ENCODE measurements around the gene PSME1.

The PSME1 gene

DNA sequence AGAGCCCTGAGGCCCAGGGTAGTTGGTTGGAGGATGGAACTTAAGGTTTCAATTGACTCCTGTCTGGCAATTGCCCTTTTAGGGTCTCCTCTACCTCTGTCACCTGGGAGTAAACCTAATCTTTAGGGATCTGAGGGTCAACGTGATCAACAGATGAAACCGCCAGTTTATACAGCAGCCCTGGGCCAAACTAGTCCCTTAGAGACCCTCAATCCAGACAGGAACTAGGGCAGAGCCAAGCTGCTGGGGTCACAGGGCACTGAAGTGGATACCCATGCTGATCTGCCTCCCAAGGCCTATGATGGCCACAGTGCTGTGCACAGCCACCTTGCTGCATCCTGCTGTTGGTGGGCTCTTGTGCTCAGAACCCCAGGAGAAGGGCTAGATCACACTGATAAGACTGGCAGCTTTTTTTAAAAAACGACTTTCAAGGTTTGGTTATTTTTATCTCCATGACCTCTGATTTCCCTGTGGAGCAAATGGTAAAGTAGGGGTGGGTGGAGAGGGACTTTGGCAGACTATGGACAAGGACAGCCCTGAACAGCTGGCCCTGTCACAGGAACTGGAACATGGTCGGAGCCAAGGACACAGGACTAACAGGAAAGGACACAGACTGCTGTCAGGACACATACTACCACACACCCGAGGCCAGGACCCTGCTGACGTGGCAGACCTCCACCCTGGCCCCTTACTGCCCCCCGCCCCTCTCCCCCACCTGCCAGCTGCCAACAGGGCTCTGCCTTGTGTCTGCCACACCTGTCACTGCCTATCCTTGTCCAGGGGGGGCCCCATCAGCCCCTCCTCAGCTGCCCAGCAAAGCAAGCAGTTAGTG is 5.1 kb upstream of the PSME1 start:
- Histone ChIP-seq H4K20me1 (ENCODE audit: insufficient read depth, low read length) (no peaks in the 10 kb centered on the region), H2AFZ (ENCODE audit: low read length) (no peak overlapping the region), H3K79me2 (ENCODE audit: low read length) (no peaks in the 10 kb centered on the region), H3K9me3 (replicated peaks; ENCODE audit: insufficient read depth, low read length) (no peaks in the 10 kb centered on the region), H3K4me3 (ENCODE audit: low read length) (no peak overlapping the region), H3K27me3 (replicated peaks; ENCODE audit: insufficient read depth, low read length) (no peaks in the 10 kb centered on the region), H3K36me3 (replicated peaks; ENCODE audit: insufficient read depth, low read length) (no peaks in the 10 kb centered on the region), H3K9ac (ENCODE audit: low read length) (no peak overlapping the region), H3K4me1 (ENCODE audit: low read length) (no peaks in the 10 kb centered on the region), H3K9me2 (replicated peaks; ENCODE audit: insufficient read depth, low read length) (no peaks in the 10 kb centered on the region), H3K27ac (ENCODE audit: low read length) (no peak overlapping the region), H3F3A (ENCODE audit: insufficient read depth, low read length) (0 out of 2 replicates have a peak, but pooled peaks cover 2% of the 10 kb centered on the region), H3K4me2 (ENCODE audit: low read depth, low read length) (no peak overlapping the region)
- no peak for DNase-seq
- no peak for TF ChIP-seq EZH2 (optimal IDR thresholded peaks at IDR 0.05; ENCODE audit: low read depth, low read length)
- TF ChIP-seq EZH2phosphoT487 (IDR thresholded peaks at IDR 0.05; ENCODE audit: low read length): no peak
- TF ChIP-seq, protein P1, sequence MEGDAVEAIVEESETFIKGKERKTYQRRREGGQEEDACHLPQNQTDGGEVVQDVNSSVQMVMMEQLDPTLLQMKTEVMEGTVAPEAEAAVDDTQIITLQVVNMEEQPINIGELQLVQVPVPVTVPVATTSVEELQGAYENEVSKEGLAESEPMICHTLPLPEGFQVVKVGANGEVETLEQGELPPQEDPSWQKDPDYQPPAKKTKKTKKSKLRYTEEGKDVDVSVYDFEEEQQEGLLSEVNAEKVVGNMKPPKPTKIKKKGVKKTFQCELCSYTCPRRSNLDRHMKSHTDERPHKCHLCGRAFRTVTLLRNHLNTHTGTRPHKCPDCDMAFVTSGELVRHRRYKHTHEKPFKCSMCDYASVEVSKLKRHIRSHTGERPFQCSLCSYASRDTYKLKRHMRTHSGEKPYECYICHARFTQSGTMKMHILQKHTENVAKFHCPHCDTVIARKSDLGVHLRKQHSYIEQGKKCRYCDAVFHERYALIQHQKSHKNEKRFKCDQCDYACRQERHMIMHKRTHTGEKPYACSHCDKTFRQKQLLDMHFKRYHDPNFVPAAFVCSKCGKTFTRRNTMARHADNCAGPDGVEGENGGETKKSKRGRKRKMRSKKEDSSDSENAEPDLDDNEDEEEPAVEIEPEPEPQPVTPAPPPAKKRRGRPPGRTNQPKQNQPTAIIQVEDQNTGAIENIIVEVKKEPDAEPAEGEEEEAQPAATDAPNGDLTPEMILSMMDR (IDR thresholded peaks at IDR 0.05; ENCODE audit: low read length): no peak

DNA sequence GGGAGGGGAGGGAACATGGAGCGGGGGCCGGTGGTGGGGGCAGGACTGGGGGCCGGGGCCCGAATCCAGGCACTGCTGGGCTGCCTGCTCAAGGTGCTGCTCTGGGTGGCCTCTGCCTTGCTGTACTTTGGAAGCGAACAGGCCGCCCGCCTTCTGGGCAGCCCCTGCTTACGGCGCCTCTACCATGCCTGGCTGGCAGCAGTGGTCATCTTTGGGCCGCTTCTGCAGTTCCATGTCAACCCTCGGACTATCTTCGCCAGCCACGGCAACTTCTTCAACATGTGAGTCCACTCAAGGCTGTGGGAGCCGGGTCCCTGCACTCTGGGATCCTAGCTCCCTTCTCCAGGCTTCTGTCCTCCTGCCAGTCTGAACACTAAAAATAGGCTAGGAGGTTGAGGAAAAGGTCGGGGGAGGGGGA is 4.4 kb upstream of the PSME1 start:
- no peak for DNase-seq
- H3K27me3 ChIP-seq (replicated peaks; ENCODE audit: insufficient read depth, low read length): no peaks in the 10 kb centered on the region
- TF ChIP-seq, protein P1 (IDR thresholded peaks at IDR 0.05; ENCODE audit: low read length): no peak
- TF ChIP-seq EZH2phosphoT487 (IDR thresholded peaks at IDR 0.05; ENCODE audit: low read length) (no peak), EZH2 (optimal IDR thresholded peaks at IDR 0.05; ENCODE audit: low read depth, low read length) (no peak)
- no peak overlapping the region for H3K4me3 ChIP-seq (ENCODE audit: low read length)
- 0 out of 2 replicates have a peak, but pooled peaks cover 2% of the 10 kb centered on the region for H3F3A ChIP-seq (ENCODE audit: insufficient read depth, low read length)
- H3K9me2 ChIP-seq (replicated peaks; ENCODE audit: insufficient read depth, low read length): no peaks in the 10 kb centered on the region
- H3K79me2 ChIP-seq (ENCODE audit: low read length): peaks cover 6% of the 10 kb centered on the region
- no peaks in the 10 kb centered on the region for H3K9me3 ChIP-seq (replicated peaks; ENCODE audit: insufficient read depth, low read length)
- no peak overlapping the region for H2AFZ ChIP-seq (ENCODE audit: low read length)
- no peak overlapping the region for H3K4me2 ChIP-seq (ENCODE audit: low read depth, low read length)
- no peaks in the 10 kb centered on the region for H3K36me3 ChIP-seq (replicated peaks; ENCODE audit: insufficient read depth, low read length)
- H3K27ac ChIP-seq (ENCODE audit: low read length): no peak overlapping the region
- H3K4me1 ChIP-seq (ENCODE audit: low read length): no peaks in the 10 kb centered on the region
- H4K20me1 ChIP-seq (ENCODE audit: insufficient read depth, low read length): no peaks in the 10 kb centered on the region
- no peak overlapping the region for H3K9ac ChIP-seq (ENCODE audit: low read length)

DNA sequence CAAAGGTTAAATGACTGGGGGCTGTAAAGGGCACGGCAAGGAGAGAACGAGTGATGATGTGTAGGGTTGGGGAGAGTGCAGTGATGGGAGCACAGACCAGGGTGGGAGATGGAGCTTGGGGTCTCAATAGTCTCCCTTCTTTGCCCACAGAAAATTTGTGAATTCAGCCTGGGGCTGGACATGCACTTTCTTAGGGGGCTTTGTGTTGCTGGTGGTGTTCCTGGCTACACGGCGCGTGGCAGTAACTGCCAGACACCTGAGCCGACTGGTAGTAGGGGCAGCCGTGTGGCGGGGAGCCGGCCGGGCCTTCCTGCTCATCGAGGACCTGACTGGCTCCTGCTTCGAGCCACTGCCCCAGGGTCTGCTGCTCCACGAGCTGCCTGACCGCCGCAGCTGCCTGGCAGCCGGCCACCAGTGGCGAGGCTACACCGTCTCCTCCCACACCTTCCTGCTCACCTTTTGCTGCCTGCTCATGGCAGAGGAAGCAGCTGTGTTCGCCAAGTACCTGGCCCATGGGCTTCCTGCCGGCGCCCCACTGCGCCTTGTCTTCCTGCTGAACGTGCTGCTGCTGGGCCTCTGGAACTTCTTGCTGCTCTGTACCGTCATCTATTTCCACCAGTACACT is 3.8 kb upstream of the PSME1 start:
- no peaks in the 10 kb centered on the region for H4K20me1 ChIP-seq (ENCODE audit: insufficient read depth, low read length)
- H3K4me1 ChIP-seq (ENCODE audit: low read length): 0 out of 2 replicates have a peak, but pooled peaks cover 1% of the 10 kb centered on the region
- no peak overlapping the region for H3K4me2 ChIP-seq (ENCODE audit: low read depth, low read length)
- no peaks in the 10 kb centered on the region for H3K27me3 ChIP-seq (replicated peaks; ENCODE audit: insufficient read depth, low read length)
- H3K9me2 ChIP-seq (replicated peaks; ENCODE audit: insufficient read depth, low read length): no peaks in the 10 kb centered on the region
- H3K79me2 ChIP-seq (ENCODE audit: low read length): peaks cover 12% of the 10 kb centered on the region
- H3K27ac ChIP-seq (ENCODE audit: low read length): no peak overlapping the region
- no peaks in the 10 kb centered on the region for H3K9me3 ChIP-seq (replicated peaks; ENCODE audit: insufficient read depth, low read length)
- H3F3A ChIP-seq (ENCODE audit: insufficient read depth, low read length): 0 out of 2 replicates have a peak, but pooled peaks cover 2% of the 10 kb centered on the region
- TF ChIP-seq EZH2 (optimal IDR thresholded peaks at IDR 0.05; ENCODE audit: low read depth, low read length) (no peak), EZH2phosphoT487 (IDR thresholded peaks at IDR 0.05; ENCODE audit: low read length) (no peak)
- TF ChIP-seq, protein P1 (IDR thresholded peaks at IDR 0.05; ENCODE audit: low read length): no peak
- DNase-seq: no peak
- H2AFZ ChIP-seq (ENCODE audit: low read length): no peak overlapping the region
- no peak overlapping the region for H3K4me3 ChIP-seq (ENCODE audit: low read length)
- no peaks in the 10 kb centered on the region for H3K36me3 ChIP-seq (replicated peaks; ENCODE audit: insufficient read depth, low read length)
- H3K9ac ChIP-seq (ENCODE audit: low read length): no peak overlapping the region

Data from MM.1S (cell line).